HG02884 (cell line): Measurements from ENCODE around the gene NRP1.

Source experiments
- ATAC-seq: cut with Tn5 transposase; IDR thresholded peaks from one replicate; pipeline ENCODE4 v1.9.1; 2021; ENCODE audit warnings: mild to moderate bottlenecking, moderate library complexity; ENCODE audit not compliant: unreplicated experiment

NRP1 gene

GRCh38 chr10:33267708-33268107 is 66.8 kb downstream of the NRP1 start:
- no peak for ATAC-seq

DNA sequence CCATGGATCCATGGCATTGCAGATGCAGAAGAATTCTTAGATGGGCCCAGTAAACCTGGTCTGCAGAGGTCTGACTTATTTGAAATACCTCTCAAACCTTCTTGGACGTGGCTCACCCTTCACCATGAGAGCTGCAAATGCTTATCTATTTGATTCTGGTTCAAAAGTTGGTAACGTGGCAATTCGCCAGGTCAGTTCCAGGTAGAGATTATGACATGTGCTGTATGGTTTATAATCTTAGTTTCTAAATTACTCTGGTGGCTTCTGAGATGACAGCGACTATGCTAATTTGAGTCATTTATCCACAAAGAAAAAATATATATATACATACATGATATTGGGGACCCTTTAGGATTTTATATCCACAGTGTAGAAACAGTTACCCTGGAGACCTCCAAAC is 68.8 kb downstream of the NRP1 start:
- ATAC-seq = no peak

DNA sequence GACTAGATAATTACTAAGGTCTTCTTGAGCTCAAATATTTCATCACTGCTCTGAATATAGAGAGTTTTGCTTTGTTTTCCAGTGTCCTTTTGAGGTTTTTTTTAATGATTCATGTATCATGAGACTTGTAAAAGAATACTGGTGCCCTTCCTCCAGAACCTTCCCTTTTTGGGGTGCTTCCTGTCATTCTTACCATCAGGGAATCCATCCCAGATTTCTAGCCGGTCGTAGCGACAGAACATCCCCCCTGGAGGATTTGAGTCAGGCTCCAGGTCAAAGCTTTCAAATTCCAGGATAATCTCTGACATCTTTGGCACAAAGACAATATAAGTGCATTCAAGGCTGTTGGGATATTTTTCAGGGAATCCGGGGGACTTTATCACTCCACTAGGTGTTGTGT is 71.0 kb downstream of the NRP1 start:
- ATAC-seq = no peak

DNA sequence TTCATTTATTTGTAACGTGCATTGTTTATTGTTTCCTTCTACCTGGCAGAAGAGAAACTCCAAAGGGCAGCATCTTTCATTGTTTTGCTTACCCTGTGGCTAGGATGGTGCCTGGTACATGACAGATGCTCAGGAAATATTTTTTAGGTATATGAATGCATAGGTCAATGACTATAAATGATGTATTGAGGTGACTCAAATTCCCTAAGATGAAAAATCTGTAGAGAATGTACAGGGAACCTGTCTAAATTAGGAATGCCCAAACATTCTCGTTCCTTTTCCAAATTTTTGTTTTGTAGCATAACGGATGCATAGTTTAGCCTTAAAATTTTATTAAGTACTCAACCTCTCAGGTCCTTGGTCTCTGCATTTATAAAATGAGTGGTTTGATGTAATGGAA is 71.6 kb downstream of the NRP1 start:
- no peak for ATAC-seq

- no peak for ATAC-seq
Observed at GRCh38 chr10:33260403-33261149, 73.9 kb downstream of the NRP1 start.

GRCh38 chr10:33258967-33259366 is 75.5 kb downstream of the NRP1 start:
- ATAC-seq = no peak

GRCh38 chr10:33257439-33258080 is 76.9 kb downstream of the NRP1 start:
- no peak for ATAC-seq

- ATAC-seq = no peak
Observed at GRCh38 chr10:33256458-33256857, 78.0 kb downstream of the NRP1 start.

DNA sequence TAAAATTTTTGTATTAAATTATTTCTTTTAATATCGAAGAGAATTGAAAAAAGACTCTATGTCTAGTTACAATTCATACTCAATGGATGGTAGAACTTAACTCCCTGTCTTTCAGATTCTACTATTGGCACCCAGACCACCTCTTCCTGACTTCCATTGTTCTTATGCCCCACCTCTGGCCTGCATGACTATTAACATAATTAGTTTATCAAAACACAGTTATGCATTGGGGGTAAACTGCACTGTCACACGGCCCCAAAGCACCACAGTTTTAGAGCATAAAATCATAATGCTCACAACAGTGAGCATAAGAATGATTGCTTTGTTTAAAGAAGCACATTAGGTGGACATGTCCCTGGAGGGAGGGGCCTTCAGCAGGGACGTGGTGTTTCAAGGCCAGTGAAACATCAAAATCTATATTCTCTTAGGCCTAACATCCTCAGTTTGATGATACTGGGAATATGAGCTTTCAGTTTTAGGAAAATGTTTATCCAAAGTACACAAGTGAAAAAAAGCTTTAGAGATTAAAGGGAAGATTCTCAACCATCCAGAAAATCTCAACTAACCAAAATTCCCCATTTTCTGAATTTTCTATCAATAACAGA is 79.8 kb downstream of the NRP1 start:
- ATAC-seq = no peak

DNA sequence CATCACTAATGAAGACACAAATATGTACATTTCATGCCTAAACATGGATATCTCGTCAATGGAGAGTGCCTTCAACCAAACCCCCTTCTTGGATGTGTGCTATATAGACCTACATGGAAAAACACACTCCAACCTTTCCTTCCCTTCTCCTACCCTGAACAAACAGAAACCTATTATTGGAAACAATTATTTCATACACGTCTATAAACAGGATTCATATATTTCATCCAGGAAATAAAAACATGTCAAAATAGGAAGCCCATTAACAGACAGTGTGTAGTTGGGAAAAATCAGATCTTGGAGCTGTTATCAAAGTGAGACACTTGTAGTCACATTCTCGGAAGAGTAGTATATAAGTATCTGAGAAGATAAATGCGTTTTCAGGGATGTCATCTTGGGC is 81.1 kb downstream of the NRP1 start:
- ATAC-seq = no peak

GRCh38 chr10:33252794-33253203 is 81.7 kb downstream of the NRP1 start:
- ATAC-seq = no peak

DNA sequence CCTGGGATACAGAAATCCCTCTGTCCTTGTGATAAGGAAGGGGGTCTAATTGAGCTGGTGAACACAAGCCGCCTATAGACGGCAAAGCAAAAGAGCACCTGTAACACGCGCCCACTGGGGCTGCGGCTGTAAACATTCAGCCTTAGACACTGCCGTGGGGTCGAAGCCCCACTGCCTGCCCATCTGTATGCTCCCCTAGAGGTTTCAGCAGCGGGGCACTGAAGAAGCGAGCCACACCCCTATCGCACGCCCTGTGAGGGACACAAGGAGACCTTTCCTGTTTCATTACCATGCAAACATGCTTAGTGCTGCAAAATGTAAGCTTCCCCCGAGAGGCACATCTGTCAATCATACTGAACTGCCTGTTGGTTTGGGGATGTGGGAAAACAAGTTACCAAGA is 82.1 kb downstream of the NRP1 start:
- ATAC-seq = no peak

GRCh38 chr10:33249659-33250345 is 84.7 kb downstream of the NRP1 start:
- ATAC-seq = no peak

- ATAC-seq = no peak
Observed at GRCh38 chr10:33249137-33249536, 85.3 kb downstream of the NRP1 start.

GRCh38 chr10:33248638-33249037 is 85.8 kb downstream of the NRP1 start:
- ATAC-seq = no peak

DNA sequence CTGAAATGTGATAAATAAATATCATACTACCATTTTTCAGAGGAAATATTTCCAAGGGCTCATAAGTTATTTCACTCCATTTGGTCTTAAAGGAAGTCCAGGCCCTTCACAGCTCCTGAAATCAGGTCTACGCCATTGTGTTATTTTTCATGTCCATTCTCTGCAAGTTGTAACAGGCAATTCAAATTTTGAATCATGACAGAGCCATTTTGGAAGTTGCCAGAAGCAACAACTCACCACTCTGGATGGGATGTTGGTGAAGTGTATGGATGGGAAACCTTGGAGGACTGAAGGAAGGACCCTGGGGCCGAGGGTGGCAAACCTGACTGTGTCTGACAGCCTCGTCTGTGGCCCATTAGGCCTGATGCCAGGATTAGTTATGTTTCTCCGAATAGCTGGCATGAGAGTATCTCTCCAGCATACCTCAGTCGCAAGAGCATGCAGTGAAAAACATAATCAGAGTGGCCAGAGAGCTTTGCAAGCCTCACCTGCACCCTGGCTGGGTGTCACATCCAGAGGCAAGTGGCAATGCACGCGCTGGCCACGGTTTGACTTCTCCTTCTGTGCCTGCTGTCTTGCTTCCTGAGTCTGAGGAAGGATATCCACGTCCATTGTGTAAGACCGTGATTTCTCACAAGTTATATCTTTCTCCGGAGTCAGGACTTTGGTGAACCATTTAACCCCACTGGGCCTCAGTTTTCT is 87.1 kb downstream of the NRP1 start:
- no peak for ATAC-seq

DNA sequence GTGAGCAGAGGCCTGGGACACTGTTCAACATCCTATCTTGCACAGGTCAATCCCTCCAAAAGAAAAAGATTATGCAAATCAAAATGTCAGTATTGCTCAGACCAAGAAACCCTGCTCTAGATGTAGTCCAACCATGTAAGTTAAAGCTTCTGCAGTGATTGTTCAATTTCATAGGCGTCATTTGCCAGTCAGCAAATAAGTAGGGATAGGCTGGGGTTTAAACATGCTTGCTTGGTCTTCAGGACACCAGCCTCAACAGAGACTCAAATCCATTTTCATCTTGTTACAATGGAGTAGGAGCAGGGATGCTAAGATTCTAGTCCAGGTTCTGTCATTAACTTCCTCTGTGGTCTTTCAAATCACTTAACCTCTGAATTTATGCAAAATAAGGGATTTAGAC is 89.1 kb downstream of the NRP1 start:
- no peak for ATAC-seq

DNA sequence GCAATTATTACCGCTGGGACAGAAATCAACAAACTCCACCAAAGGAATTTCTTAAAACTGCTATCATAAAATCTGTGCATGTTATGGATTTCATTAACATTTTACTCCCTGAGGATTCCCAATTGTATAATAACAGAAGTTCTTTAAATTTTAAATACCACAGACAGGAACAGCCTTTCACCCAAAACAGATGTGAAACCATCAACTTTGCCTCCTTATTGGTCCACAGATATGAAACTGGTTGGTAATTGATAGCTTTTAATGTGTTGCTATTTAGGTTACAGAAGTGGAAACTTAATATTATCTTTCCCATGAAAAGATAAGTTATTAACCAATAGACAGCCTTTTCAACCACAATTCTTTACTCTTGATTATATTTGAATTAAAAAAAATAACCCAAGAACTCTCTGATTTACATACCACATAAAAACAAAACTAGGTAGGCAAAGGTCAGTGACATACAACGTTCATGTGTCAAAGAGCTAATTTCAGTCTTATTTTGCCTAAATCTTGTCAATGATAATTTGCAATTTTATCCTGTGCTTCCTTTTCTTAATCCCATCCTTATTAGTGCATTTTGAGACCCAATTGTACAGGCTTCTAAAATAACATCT is 90.0 kb downstream of the NRP1 start:
- ATAC-seq = no peak

GRCh38 chr10:33243703-33244102 is 90.8 kb downstream of the NRP1 start:
- no peak for ATAC-seq

DNA sequence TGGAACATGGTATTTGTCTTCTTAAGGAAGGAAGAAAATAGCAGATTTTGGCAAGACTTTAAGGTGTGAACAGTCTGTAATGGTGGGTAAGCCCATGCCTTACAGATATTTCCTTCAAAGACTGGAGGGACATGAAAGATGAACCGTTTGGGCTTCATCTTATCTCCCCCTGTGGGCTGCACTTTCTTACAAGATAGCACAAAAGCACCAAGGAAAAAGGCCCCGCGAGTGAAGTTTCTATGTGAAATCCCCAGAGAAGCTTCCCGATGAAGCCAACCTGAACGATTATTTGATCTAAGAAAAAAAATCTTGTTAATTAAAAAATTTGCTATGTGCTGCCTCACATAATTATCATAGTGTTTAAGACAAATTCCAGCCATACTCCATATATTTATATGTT is 91.5 kb downstream of the NRP1 start:
- no peak for ATAC-seq

DNA sequence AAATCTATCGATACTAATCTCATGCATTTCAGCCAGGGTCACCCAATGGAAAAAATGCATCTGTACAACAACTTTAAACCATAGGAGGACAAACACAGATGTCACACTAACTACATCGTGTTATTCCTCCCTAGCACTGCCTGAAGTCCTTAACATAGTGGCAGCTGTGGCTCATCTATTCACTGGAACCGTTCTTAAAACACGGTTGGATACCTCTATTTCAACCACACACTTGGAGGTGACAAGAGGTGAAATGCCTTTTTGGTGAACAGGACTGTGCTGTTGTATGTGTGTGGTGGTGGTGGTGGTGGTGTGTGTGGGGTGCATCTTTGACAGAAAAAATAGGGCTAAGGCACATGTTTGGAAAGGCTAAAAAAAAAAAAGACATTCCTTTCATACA is 93.1 kb downstream of the NRP1 start:
- no peak for ATAC-seq
